Activated T-cell treated with anti-CD3 and anti-CD28 coated beads, Interleukin-2, amount 50 U/mL, for 24 hours (primary cell): ENCODE measurements around the gene HLA-G.
"Not testable (repeated sequence)": the region's sequence is repeated elsewhere in the genome, so short reads cannot be mapped to it uniquely, and the experiment has no call there.

Source experiments
- DNase-seq: peaks from one replicate; pipeline ENCODE4 v3.0.0-alpha.2; 2020
- H3K27ac Mint-ChIP-seq: 2 replicates; pipeline ENCODE4 v1.8.0; 2020; ENCODE audit warnings: mild to moderate bottlenecking, mixed read lengths
- H3K27me3 Mint-ChIP-seq: 2 replicates; pipeline ENCODE4 v1.8.0; 2020; ENCODE audit warnings: mixed read lengths
- H3K36me3 Mint-ChIP-seq: 2 replicates; pipeline ENCODE4 v1.8.0; 2020; ENCODE audit warnings: low read depth, mixed read lengths
- H3K4me1 Mint-ChIP-seq: 2 replicates; pipeline ENCODE4 v1.8.0; 2020; ENCODE audit warnings: low read depth, mixed read lengths
- H3K4me3 Mint-ChIP-seq: 2 replicates; pipeline ENCODE4 v1.8.0; 2020; ENCODE audit warnings: mild to moderate bottlenecking, moderate library complexity, mixed read lengths
- H3K9me3 Mint-ChIP-seq: 2 replicates; pipeline ENCODE4 v1.8.0; 2020; ENCODE audit warnings: mixed read lengths

Gene HLA-G

GRCh38 chr6:29827579-29828470, at the start of gene HLA-G:
Gene HLA-G (plus strand): TSS chr6:29827825. CDS start chr6:29827845, 20 bp downstream.
- Mint-ChIP-seq H3K36me3 (no peaks in the 10 kb centered on the region), H3K27me3 (peaks cover 80% of the 10 kb centered on the region), H3K9me3 (no peaks in the 10 kb centered on the region), H3K4me3 (peak within 1 kb of the TSS; percentile 59), H3K27ac (no peak within 1 kb of the TSS), H3K4me1 (peaks cover 13% of the 10 kb centered on the region)
- DNase-seq: no peak

GRCh38 chr6:29780019-29780698, 47.5 kb upstream of the HLA-G start:
- not testable (repeated sequence) for H3K4me1 Mint-ChIP-seq, DNase-seq, H3K36me3 Mint-ChIP-seq, H3K9me3 Mint-ChIP-seq, H3K27ac Mint-ChIP-seq, H3K4me3 Mint-ChIP-seq
- H3K27me3 Mint-ChIP-seq: peaks cover 51% of the 10 kb centered on the region

GRCh38 chr6:29789176-29789575, 38.4 kb upstream of the HLA-G start:
- no peak for DNase-seq
- no peak overlapping the region for H3K4me3 Mint-ChIP-seq
- H3K27me3 Mint-ChIP-seq: peaks cover 40% of the 10 kb centered on the region
- no peak overlapping the region for H3K27ac Mint-ChIP-seq
- H3K9me3 Mint-ChIP-seq: peaks cover 16% of the 10 kb centered on the region
- H3K36me3 Mint-ChIP-seq: no peaks in the 10 kb centered on the region
- H3K4me1 Mint-ChIP-seq: peaks cover 20% of the 10 kb centered on the region

- Mint-ChIP-seq H3K27ac (no peak overlapping the region), H3K4me1 (peaks cover 20% of the 10 kb centered on the region), H3K36me3 (no peaks in the 10 kb centered on the region), H3K4me3 (no peak overlapping the region), H3K9me3 (peaks cover 11% of the 10 kb centered on the region), H3K27me3 (peaks cover 41% of the 10 kb centered on the region)
- DNase-seq: no peak
These were observed 37.0 kb upstream of the HLA-G start for GRCh38 chr6:29790626-29791025.

- Mint-ChIP-seq H3K27me3 (peaks cover 45% of the 10 kb centered on the region), H3K4me3 (peak overlapping the region; percentile 75), H3K27ac (no peak overlapping the region), H3K36me3 (no peaks in the 10 kb centered on the region), H3K9me3 (peaks cover 11% of the 10 kb centered on the region), H3K4me1 (peaks cover 20% of the 10 kb centered on the region)
- no peak for DNase-seq
These were observed 36.5 kb upstream of the HLA-G start for GRCh38 chr6:29791162-29791561.

GRCh38 chr6:29791786-29792122, 35.9 kb upstream of the HLA-G start:
- Mint-ChIP-seq H3K9me3 (peaks cover 11% of the 10 kb centered on the region), H3K4me1 (peaks cover 20% of the 10 kb centered on the region), H3K4me3 (peak overlapping the region; percentile 75), H3K27ac (no peak overlapping the region), H3K27me3 (peaks cover 45% of the 10 kb centered on the region), H3K36me3 (no peaks in the 10 kb centered on the region)
- no peak for DNase-seq

GRCh38 chr6:29792123-29793035, 35.2 kb upstream of the HLA-G start:
- DNase-seq: peak; percentile 82
- Mint-ChIP-seq H3K27ac (peak overlapping the region; percentile 26), H3K4me1 (peaks cover 22% of the 10 kb centered on the region), H3K9me3 (peaks cover 11% of the 10 kb centered on the region), H3K36me3 (no peaks in the 10 kb centered on the region), H3K27me3 (peaks cover 50% of the 10 kb centered on the region), H3K4me3 (peak overlapping the region; percentile 75)

GRCh38 chr6:29793036-29793356, 34.6 kb upstream of the HLA-G start:
- peaks cover 22% of the 10 kb centered on the region for H3K4me1 Mint-ChIP-seq
- H3K27ac Mint-ChIP-seq: peak overlapping the region; percentile 23
- no peaks in the 10 kb centered on the region for H3K36me3 Mint-ChIP-seq
- H3K27me3 Mint-ChIP-seq: peaks cover 50% of the 10 kb centered on the region
- H3K9me3 Mint-ChIP-seq: peaks cover 9% of the 10 kb centered on the region
- DNase-seq: no peak
- H3K4me3 Mint-ChIP-seq: peak overlapping the region; percentile 75

- Mint-ChIP-seq H3K27ac (no peak overlapping the region), H3K36me3 (no peaks in the 10 kb centered on the region), H3K4me1 (peaks cover 22% of the 10 kb centered on the region), H3K4me3 (no peak overlapping the region), H3K27me3 (peaks cover 49% of the 10 kb centered on the region), H3K9me3 (peaks cover 4% of the 10 kb centered on the region)
- no peak for DNase-seq
These were observed 33.8 kb upstream of the HLA-G start for GRCh38 chr6:29793796-29794195.

- DNase-seq: no peak
- Mint-ChIP-seq H3K36me3 (no peaks in the 10 kb centered on the region), H3K9me3 (no peaks in the 10 kb centered on the region), H3K27me3 (peaks cover 46% of the 10 kb centered on the region), H3K27ac (no peak overlapping the region), H3K4me3 (no peak overlapping the region), H3K4me1 (peaks cover 22% of the 10 kb centered on the region)
These were observed 31.6 kb upstream of the HLA-G start for GRCh38 chr6:29796026-29796425.

- Mint-ChIP-seq H3K36me3 (no peaks in the 10 kb centered on the region), H3K9me3 (no peaks in the 10 kb centered on the region), H3K27ac (no peak overlapping the region), H3K4me3 (no peak overlapping the region), H3K4me1 (peaks cover 12% of the 10 kb centered on the region), H3K27me3 (peaks cover 39% of the 10 kb centered on the region)
- DNase-seq: no peak
These were observed 30.5 kb upstream of the HLA-G start for GRCh38 chr6:29797135-29797534.

- no peak overlapping the region for H3K27ac Mint-ChIP-seq
- H3K4me3 Mint-ChIP-seq: no peak overlapping the region
- peaks cover 37% of the 10 kb centered on the region for H3K27me3 Mint-ChIP-seq
- H3K4me1 Mint-ChIP-seq: peaks cover 7% of the 10 kb centered on the region
- no peaks in the 10 kb centered on the region for H3K36me3 Mint-ChIP-seq
- DNase-seq: no peak
- H3K9me3 Mint-ChIP-seq: no peaks in the 10 kb centered on the region
These were observed 29.7 kb upstream of the HLA-G start for GRCh38 chr6:29797966-29798365.

GRCh38 chr6:29800254-29800653, 27.4 kb upstream of the HLA-G start:
- no peak overlapping the region for H3K27ac Mint-ChIP-seq
- H3K36me3 Mint-ChIP-seq: no peaks in the 10 kb centered on the region
- peaks cover 2% of the 10 kb centered on the region for H3K4me1 Mint-ChIP-seq
- peaks cover 17% of the 10 kb centered on the region for H3K27me3 Mint-ChIP-seq
- no peak overlapping the region for H3K4me3 Mint-ChIP-seq
- H3K9me3 Mint-ChIP-seq: no peaks in the 10 kb centered on the region
- DNase-seq: no peak

GRCh38 chr6:29806387-29806786, 21.2 kb upstream of the HLA-G start:
- H3K4me1 Mint-ChIP-seq: peaks cover 2% of the 10 kb centered on the region
- H3K27me3 Mint-ChIP-seq: peaks cover 24% of the 10 kb centered on the region
- DNase-seq: no peak
- no peak overlapping the region for H3K27ac Mint-ChIP-seq
- H3K36me3 Mint-ChIP-seq: no peaks in the 10 kb centered on the region
- no peak overlapping the region for H3K4me3 Mint-ChIP-seq
- H3K9me3 Mint-ChIP-seq: no peaks in the 10 kb centered on the region
